ENCODE results near the gene NUP58.
A peak's percentile ranks its signal among the peaks of the same experiment; 100 is the strongest.

The NUP58 gene

DNA sequence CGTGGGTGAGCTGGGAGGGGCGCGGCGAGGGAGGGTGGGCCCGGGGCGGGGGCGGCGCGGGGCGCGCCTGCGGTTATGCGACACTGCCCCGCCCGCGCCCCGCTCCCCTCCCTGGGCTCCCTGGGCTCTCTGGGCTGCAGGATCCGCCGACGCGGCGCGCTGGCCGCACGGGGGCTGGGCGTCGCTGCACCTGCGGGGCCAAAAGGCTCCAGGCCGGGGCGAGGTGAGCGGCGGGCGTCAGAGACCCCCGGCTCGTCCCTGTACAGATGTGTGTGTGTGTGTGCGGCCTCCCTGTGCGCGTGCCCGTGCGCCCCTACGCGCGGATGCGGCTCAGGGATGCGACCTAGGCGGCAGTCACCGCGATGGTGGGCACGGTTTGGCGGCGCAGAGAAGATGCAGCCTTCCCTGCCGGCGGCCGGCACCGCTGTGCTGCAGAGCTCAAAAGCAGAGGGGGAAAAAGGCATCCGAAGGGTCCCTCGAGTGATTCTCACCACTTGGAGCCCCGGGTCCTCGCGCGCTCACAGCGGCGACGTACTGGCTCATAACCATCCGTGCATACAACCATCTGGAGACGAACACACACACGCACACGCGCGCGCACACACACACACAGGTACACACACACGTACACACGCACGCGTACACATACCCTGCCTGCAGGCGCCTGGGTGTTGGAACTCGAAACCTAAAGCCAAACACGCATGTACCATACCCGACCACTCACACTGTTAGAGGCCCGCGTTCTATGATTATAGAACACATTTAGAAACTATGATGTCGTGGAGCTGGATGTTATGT lies 71.1 kb downstream of the NUP58 start:
- 38% methylated on average over 45 of the region's 82 CpGs for WGBS
- Histone ChIP-seq H3K36me3 (ENCODE audit: control insufficient read depth in 1 of 2, insufficient read depth in 2 of 2, low read depth in 1 of 2, low read length in 2 of 2) (peaks cover 0 to 4% of the 10 kb centered on the region in 2 experiments), H2BK5ac (ENCODE audit: low read depth, low read length, poor library complexity, severe bottlenecking) (no peak overlapping the region), H2AFZ (ENCODE audit: low read depth, low read length) (no peak overlapping the region), H3K4me2 (ENCODE audit: low read length, poor library complexity, severe bottlenecking) (peak overlapping the region; percentile 97), H4K8ac (ENCODE audit: low read length) (peak overlapping the region; percentile 21), H2BK12ac (ENCODE audit: low read length in 2 of 2) (no peak overlapping the region), H3K4ac (ENCODE audit: low read depth in 1 of 2, low read length in 2 of 2) (no peak overlapping the region), H2BK120ac (ENCODE audit: low read depth, low read length) (no peak overlapping the region), H4K91ac (ENCODE audit: low read length) (peak overlapping the region; percentile 28), H3K4me3 (ENCODE audit: insufficient read depth in 1 of 2, low read depth in 1 of 2, low read length in 2 of 2) (peak overlapping the region; percentile 56 to 65), H3K23ac (ENCODE audit: low read length in 2 of 2) (no peak overlapping the region), H3K9me3 (ENCODE audit: control insufficient read depth, low read length) (no peaks in the 10 kb centered on the region), H3K4me1 (ENCODE audit: control insufficient read depth, insufficient read depth, low read depth, low read length) (peaks cover 11% of the 10 kb centered on the region), H3K14ac (ENCODE audit: low read length in 2 of 2) (no peak overlapping the region), H3K18ac (ENCODE audit: low read depth in 1 of 2, low read length in 2 of 2) (no peak overlapping the region), H3K79me1 (replicated peaks; ENCODE audit: low read length, poor library complexity, severe bottlenecking) (no peaks in the 10 kb centered on the region), H2AK5ac (ENCODE audit: low read length, severe bottlenecking) (no peak overlapping the region), H2BK15ac (ENCODE audit: low read depth, poor library complexity, severe bottlenecking) (no peak overlapping the region), H3K27me3 (ENCODE audit: control insufficient read depth in 1 of 2, insufficient read depth in 1 of 2, low read length in 2 of 2) (peaks cover 54 to 75% of the 10 kb centered on the region in 2 experiments), H3K9ac (ENCODE audit: low read length) (no peak overlapping the region), H3K27ac (ENCODE audit: low read length, poor library complexity, severe bottlenecking) (no peak overlapping the region)
- DNase-seq: no peak

DNA sequence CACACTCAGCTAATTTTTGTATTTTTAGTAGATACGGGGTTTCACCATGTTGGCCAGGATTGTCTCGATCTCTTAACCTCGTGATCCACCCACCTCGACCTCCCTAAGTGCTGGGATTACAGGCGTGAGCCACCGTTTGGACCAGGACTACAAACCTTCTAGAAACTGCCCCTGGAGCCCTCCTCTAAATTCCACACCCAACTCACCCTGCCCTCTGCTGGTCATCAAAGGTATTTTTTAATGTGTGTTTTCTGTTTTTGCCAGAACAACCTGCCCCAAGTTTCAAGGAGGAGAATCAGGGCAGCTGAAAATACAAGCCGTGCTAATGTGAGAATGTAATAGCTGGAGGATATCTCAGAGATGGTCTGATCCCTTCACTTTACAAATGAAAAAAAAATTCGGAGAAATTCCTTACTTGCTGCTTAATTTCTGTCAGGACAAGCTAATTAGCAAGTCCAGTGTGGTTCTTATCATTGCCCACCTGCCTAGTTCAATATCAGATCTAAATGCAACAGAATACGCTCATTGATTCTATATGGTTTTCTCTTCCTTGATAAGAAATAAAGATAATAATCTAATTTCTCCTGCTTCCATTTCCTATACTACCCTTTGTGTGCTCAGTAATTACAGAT lies 74.4 kb downstream of the NUP58 start:
- DNase-seq: peak; percentile 54
- Histone ChIP-seq H3K4me2 (ENCODE audit: low read length, poor library complexity, severe bottlenecking) (no peak overlapping the region), H4K8ac (ENCODE audit: low read length) (no peak overlapping the region), H2BK5ac (ENCODE audit: low read depth, low read length, poor library complexity, severe bottlenecking) (no peak overlapping the region), H2BK15ac (ENCODE audit: low read depth, poor library complexity, severe bottlenecking) (no peak overlapping the region), H2BK120ac (ENCODE audit: low read depth, low read length) (no peak overlapping the region), H2BK12ac (ENCODE audit: low read length in 2 of 2) (no peak overlapping the region), H3K9ac (ENCODE audit: low read length) (no peak overlapping the region), H3K4me3 (ENCODE audit: insufficient read depth in 1 of 2, low read depth in 1 of 2, low read length in 2 of 2) (no peak overlapping the region), H2AK5ac (ENCODE audit: low read length, severe bottlenecking) (no peak overlapping the region), H2AFZ (ENCODE audit: low read depth, low read length) (no peak overlapping the region), H4K91ac (ENCODE audit: low read length) (no peak overlapping the region), H3K4me1 (ENCODE audit: control insufficient read depth, insufficient read depth, low read depth, low read length) (peaks cover 11% of the 10 kb centered on the region), H3K14ac (ENCODE audit: low read length in 2 of 2) (no peak overlapping the region), H3K9me3 (ENCODE audit: control insufficient read depth, low read length) (no peaks in the 10 kb centered on the region), H3K79me1 (replicated peaks; ENCODE audit: low read length, poor library complexity, severe bottlenecking) (no peaks in the 10 kb centered on the region), H3K27me3 (ENCODE audit: control insufficient read depth in 1 of 2, insufficient read depth in 1 of 2, low read length in 2 of 2) (peaks cover 41 to 61% of the 10 kb centered on the region in 2 experiments), H3K18ac (ENCODE audit: low read depth in 1 of 2, low read length in 2 of 2) (no peak overlapping the region), H3K23ac (ENCODE audit: low read length in 2 of 2) (no peak overlapping the region), H3K36me3 (ENCODE audit: control insufficient read depth in 1 of 2, insufficient read depth in 2 of 2, low read depth in 1 of 2, low read length in 2 of 2) (peaks cover 0 to 4% of the 10 kb centered on the region in 2 experiments), H3K27ac (ENCODE audit: low read length, poor library complexity, severe bottlenecking) (no peak overlapping the region), H3K4ac (ENCODE audit: low read depth in 1 of 2, low read length in 2 of 2) (no peak overlapping the region)
- 37% methylated on average over 5 of the region's 9 CpGs for WGBS

GRCh38 chr13:25377244-25377962 lies 76.0 kb downstream of the NUP58 start:
- Histone ChIP-seq H2BK12ac (ENCODE audit: low read length in 2 of 2) (no peak overlapping the region), H4K91ac (ENCODE audit: low read length) (no peak overlapping the region), H2BK120ac (ENCODE audit: low read depth, low read length) (no peak overlapping the region), H4K8ac (ENCODE audit: low read length) (no peak overlapping the region), H3K36me3 (ENCODE audit: control insufficient read depth in 1 of 2, insufficient read depth in 2 of 2, low read depth in 1 of 2, low read length in 2 of 2) (peaks cover 0 to 3% of the 10 kb centered on the region in 2 experiments), H3K18ac (ENCODE audit: low read depth in 1 of 2, low read length in 2 of 2) (no peak overlapping the region), H3K9me3 (ENCODE audit: control insufficient read depth, low read length) (no peaks in the 10 kb centered on the region), H3K79me1 (replicated peaks; ENCODE audit: low read length, poor library complexity, severe bottlenecking) (no peaks in the 10 kb centered on the region), H2BK15ac (ENCODE audit: low read depth, poor library complexity, severe bottlenecking) (no peak overlapping the region), H2BK5ac (ENCODE audit: low read depth, low read length, poor library complexity, severe bottlenecking) (no peak overlapping the region), H2AK5ac (ENCODE audit: low read length, severe bottlenecking) (no peak overlapping the region), H3K27me3 (ENCODE audit: control insufficient read depth in 1 of 2, insufficient read depth in 1 of 2, low read length in 2 of 2) (peaks cover 31 to 48% of the 10 kb centered on the region in 2 experiments), H3K23ac (ENCODE audit: low read length in 2 of 2) (no peak overlapping the region), H2AFZ (ENCODE audit: low read depth, low read length) (no peak overlapping the region), H3K27ac (ENCODE audit: low read length, poor library complexity, severe bottlenecking) (no peak overlapping the region), H3K4me1 (ENCODE audit: control insufficient read depth, insufficient read depth, low read depth, low read length) (peaks cover 4% of the 10 kb centered on the region), H3K4me2 (ENCODE audit: low read length, poor library complexity, severe bottlenecking) (no peak overlapping the region), H3K4me3 (ENCODE audit: insufficient read depth in 1 of 2, low read depth in 1 of 2, low read length in 2 of 2) (no peak overlapping the region), H3K4ac (ENCODE audit: low read depth in 1 of 2, low read length in 2 of 2) (no peak overlapping the region), H3K14ac (ENCODE audit: low read length in 2 of 2) (no peak overlapping the region), H3K9ac (ENCODE audit: low read length) (no peak overlapping the region)
- peak; percentile 30 for DNase-seq
- WGBS: 78% methylated on average over 7 of the region's 7 CpGs

- Histone ChIP-seq H3K4me1 (ENCODE audit: control insufficient read depth, insufficient read depth, low read depth, low read length) (no peaks in the 10 kb centered on the region), H2AFZ (ENCODE audit: low read depth, low read length) (no peak overlapping the region), H3K18ac (ENCODE audit: low read depth in 1 of 2, low read length in 2 of 2) (no peak overlapping the region), H4K8ac (ENCODE audit: low read length) (no peak overlapping the region), H3K14ac (ENCODE audit: low read length in 2 of 2) (no peak overlapping the region), H2AK5ac (ENCODE audit: low read length, severe bottlenecking) (no peak overlapping the region), H3K4ac (ENCODE audit: low read depth in 1 of 2, low read length in 2 of 2) (no peak overlapping the region), H3K23ac (ENCODE audit: low read length in 2 of 2) (no peak overlapping the region), H4K91ac (ENCODE audit: low read length) (no peak overlapping the region), H2BK12ac (ENCODE audit: low read length in 2 of 2) (no peak overlapping the region), H3K27me3 (ENCODE audit: control insufficient read depth in 1 of 2, insufficient read depth in 1 of 2, low read length in 2 of 2) (peaks cover 20 to 37% of the 10 kb centered on the region in 2 experiments), H3K79me1 (replicated peaks; ENCODE audit: low read length, poor library complexity, severe bottlenecking) (no peaks in the 10 kb centered on the region), H3K36me3 (ENCODE audit: control insufficient read depth in 1 of 2, insufficient read depth in 2 of 2, low read depth in 1 of 2, low read length in 2 of 2) (no peaks in the 10 kb centered on the region), H2BK15ac (ENCODE audit: low read depth, poor library complexity, severe bottlenecking) (no peak overlapping the region), H3K4me2 (ENCODE audit: low read length, poor library complexity, severe bottlenecking) (no peak overlapping the region), H2BK5ac (ENCODE audit: low read depth, low read length, poor library complexity, severe bottlenecking) (no peak overlapping the region), H2BK120ac (ENCODE audit: low read depth, low read length) (no peak overlapping the region), H3K9ac (ENCODE audit: low read length) (no peak overlapping the region), H3K27ac (ENCODE audit: low read length, poor library complexity, severe bottlenecking) (no peak overlapping the region), H3K4me3 (ENCODE audit: insufficient read depth in 1 of 2, low read depth in 1 of 2, low read length in 2 of 2) (no peak overlapping the region), H3K9me3 (ENCODE audit: control insufficient read depth, low read length) (no peaks in the 10 kb centered on the region)
- 69% methylated on average over 2 of the region's 5 CpGs for WGBS
- DNase-seq: no peak
Observed at GRCh38 chr13:25378528-25378927, 77.1 kb downstream of the NUP58 start.
